Measurements from ENCODE around the gene CLTB.

DNA sequence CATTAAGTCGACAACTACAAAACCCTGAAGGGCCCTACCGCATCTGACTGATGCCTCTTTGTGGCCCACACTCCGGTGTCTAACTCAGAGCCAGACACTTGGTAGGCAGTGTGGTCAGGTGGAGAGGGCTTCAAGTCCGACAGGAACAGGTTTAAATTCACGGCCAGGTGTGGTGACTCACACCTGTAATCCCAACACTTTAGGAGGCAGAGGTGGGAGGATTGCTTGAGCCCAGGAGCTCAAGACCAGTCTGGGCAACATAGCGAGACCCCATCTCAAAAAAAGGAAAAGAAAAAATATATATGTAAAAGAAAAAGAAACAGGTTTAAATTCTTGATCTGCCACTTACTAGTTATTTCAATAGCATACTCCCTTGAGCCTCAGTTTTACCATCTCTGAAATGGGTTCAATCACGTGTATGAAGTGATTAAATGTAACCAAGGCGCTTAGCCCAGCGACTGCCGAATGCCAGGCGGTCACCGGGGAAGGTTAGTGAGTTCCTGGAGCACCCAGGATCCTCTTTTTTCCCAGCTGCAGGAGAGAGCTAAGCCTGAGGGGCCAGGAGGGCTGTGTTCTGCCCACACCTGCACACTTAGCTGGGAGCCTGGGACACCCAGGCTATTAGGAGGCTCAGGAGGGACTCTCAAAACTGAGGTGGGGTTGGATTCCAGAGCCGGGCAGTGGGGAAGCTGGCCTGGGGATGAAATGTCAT is 943 bp downstream of the CLTB start:
- TF ChIP-seq YY1 (IDR thresholded peaks at IDR 0.05; ENCODE audit: insufficient read depth, insufficient read length) (no peak), ZNF274 (IDR thresholded peaks at IDR 0.05; ENCODE audit: low read depth, low read length) (no peak)

Measured in NT2/D1 (cell line).